AG09309 (cell line): ENCODE data around the gene C9orf50.

ENCODE experiments used
- DNase-seq: peaks from one replicate; pipeline ENCODE4 v3.0.0-alpha.2; 2010; ENCODE audit warnings: low read depth
- H3K4me3 ChIP-seq: 2 replicates; pipeline ENCODE4 v1.5.1; 2011; ENCODE audit warnings: mild to moderate bottlenecking, low read depth, low read length, moderate library complexity; ENCODE audit not compliant: control insufficient read depth
- CTCF ChIP-seq: IDR thresholded peaks from 2 replicates; pipeline ENCODE4 v1.5.1; 2011; ENCODE audit warnings: mild to moderate bottlenecking, low read depth, low read length, inconsistent platforms; ENCODE audit not compliant: insufficient read depth, control insufficient read depth; ENCODE audit errors: missing control alignments

Gene C9orf50

DNA sequence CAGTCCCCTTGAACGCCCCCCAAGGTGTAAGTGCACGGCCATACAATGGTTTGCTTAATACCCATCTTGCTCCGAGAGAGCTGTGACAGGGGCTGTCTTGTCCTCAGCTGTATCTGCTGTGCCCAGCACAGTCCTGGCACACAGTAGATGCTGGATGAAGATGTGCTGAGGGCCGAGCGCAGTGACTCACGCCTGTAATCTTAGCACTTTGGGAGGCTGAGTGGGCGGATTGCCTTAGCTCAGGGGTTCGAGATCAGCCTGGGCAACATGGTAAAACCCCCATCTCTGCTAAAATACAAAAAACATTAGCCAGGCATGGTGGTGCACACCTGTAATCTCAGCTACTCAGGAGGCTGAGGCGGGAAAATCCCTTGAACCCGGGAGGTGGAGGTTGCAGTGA, 53.6 kb downstream of the C9orf50 start:
- H3K4me3 ChIP-seq, result no peak overlapping the region
- DNase-seq, result no peak
- TF ChIP-seq CTCF, result no peak

- DNase-seq, result no peak
- no peak for TF ChIP-seq CTCF
- H3K4me3 ChIP-seq, result no peak overlapping the region
Measured at GRCh38 chr9:129566563-129567266, 54.2 kb downstream of the C9orf50 start.

- DNase-seq, result no peak
- TF ChIP-seq CTCF, result no peak
- no peak overlapping the region for H3K4me3 ChIP-seq
Measured at GRCh38 chr9:129562917-129563316, 58.0 kb downstream of the C9orf50 start.

DNA sequence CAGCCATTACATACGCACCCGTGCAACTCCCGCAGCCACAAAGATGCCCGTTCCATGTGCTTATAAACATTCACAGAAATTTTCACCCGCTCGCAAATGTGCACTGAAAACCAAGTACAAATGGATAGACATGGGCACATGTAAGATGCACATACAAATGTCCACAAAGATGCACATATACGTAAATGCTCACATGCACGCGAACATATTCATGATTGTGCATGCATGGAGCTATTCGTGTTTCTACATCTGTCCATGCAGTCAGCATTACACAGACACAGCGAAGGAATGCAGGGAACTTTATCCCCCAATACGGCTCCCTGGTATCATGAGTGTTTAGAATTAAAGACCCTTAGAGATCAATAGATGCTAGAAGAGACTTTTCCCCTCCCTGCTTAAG, 58.4 kb downstream of the C9orf50 start:
- H3K4me3 ChIP-seq, result no peak overlapping the region
- no peak for DNase-seq
- TF ChIP-seq CTCF, result no peak
